Measurements from ENCODE around the gene APLP1. TPM values are rescaled to one million over a fixed set of nuclear protein-coding genes. Genes with fewer than 3 reads are reported as not detected.

The APLP1 gene
- total RNA-seq, 1 donor from 2014 or later: 618 TPM

GRCh38 chr19:35903550-35904179 is 35.3 kb downstream of the APLP1 start:
- no peak for TF ChIP-seq CTCF (IDR thresholded peaks at IDR 0.05; ENCODE audit: partially characterized antibody, unreplicated experiment)

DNA sequence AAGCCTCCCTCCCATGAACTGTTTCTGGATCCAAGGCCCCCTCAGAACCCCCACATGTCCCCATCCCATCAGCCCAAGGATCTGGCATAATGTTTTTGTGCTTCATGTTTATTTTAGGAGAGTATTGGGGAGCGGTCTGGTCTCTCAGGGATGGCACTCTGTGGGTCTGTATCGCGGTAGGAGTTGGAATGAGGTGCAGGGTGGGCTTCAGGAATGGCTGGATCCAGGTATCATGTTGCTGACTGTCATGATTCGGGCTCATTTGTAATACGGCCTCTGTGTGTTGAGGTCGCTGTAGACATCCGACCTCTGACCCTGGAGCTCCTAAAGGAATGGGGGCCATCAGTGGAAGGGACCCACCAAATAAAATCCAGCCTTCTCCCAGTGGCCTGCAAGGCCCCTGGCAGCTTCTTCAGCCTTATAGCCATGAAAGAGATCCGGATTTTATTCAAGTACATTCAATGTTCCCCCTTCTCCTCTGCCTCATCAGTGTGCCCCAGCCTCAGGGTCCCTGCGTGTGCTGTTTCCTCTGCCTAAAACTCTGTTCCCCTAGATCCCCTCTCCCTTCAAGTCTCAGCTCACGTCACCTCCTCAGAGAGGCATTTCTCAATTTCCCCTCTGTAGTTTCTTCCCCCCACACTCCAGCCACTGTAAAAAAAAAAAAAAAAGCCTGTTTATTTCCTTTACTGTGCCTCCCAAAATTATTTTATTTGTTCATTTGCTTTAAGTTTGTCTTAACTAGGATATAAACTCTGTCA is 36.1 kb downstream of the APLP1 start:
- H3K4me1 Mint-ChIP-seq (ENCODE audit: low read depth, unreplicated experiment): peaks cover 7% of the 10 kb centered on the region
- peaks cover 8% of the 10 kb centered on the region for H3K27me3 Mint-ChIP-seq (ENCODE audit: unreplicated experiment)
- no peak for DNase-seq
- H3K36me3 Mint-ChIP-seq (ENCODE audit: unreplicated experiment): no peaks in the 10 kb centered on the region
- no peak overlapping the region for H3K27ac Mint-ChIP-seq (ENCODE audit: unreplicated experiment)
- peaks cover 4% of the 10 kb centered on the region for H3K9me3 Mint-ChIP-seq (ENCODE audit: unreplicated experiment)
- no peak overlapping the region for H3K4me3 Mint-ChIP-seq (ENCODE audit: unreplicated experiment)
- TF ChIP-seq CTCF (IDR thresholded peaks at IDR 0.05; ENCODE audit: partially characterized antibody, unreplicated experiment): no peak

More at GRCh38 chr19:35903550-35904179, 35.3 kb downstream of the APLP1 start:
- Mint-ChIP-seq H3K36me3 (ENCODE audit: unreplicated experiment) (no peaks in the 10 kb centered on the region), H3K4me1 (ENCODE audit: low read depth, unreplicated experiment) (peaks cover 10% of the 10 kb centered on the region), H3K9me3 (ENCODE audit: unreplicated experiment) (peaks cover 4% of the 10 kb centered on the region), H3K4me3 (ENCODE audit: unreplicated experiment) (peak overlapping the region; percentile 46), H3K27ac (ENCODE audit: unreplicated experiment) (no peak overlapping the region), H3K27me3 (ENCODE audit: unreplicated experiment) (peaks cover 8% of the 10 kb centered on the region)
- DNase-seq: peak; percentile 26

DNA sequence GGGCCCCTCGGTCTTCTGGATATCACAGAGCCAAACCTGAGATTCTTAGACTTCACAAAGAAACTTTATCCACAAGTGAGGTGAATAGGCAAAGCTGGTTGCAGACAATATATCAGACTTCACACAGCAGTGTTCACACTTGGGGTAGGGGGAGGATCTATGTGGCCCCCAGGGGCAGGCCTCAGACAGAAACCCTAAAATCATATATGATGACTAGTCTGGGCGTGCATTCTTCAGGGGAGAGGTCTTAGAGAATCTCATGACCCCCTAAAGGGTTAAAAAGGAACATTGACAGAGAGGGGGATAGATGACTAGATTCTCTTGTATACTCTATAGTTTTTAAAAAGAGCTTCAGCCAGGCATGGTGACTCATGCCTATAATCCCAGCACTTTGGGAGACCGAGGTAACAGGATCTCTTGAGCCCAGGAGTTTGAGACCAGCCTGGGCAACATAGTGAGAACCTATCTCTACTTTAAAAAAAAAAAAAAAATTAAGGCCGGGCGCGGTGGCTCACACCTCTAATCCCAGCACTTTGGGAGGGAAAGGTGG is 36.9 kb downstream of the APLP1 start:
- H3K27me3 Mint-ChIP-seq (ENCODE audit: unreplicated experiment): peaks cover 8% of the 10 kb centered on the region
- H3K9me3 Mint-ChIP-seq (ENCODE audit: unreplicated experiment): peaks cover 4% of the 10 kb centered on the region
- peaks cover 7% of the 10 kb centered on the region for H3K4me1 Mint-ChIP-seq (ENCODE audit: low read depth, unreplicated experiment)
- no peak for TF ChIP-seq CTCF (IDR thresholded peaks at IDR 0.05; ENCODE audit: partially characterized antibody, unreplicated experiment)
- H3K36me3 Mint-ChIP-seq (ENCODE audit: unreplicated experiment): no peaks in the 10 kb centered on the region
- H3K27ac Mint-ChIP-seq (ENCODE audit: unreplicated experiment): no peak overlapping the region
- DNase-seq: no peak
- no peak overlapping the region for H3K4me3 Mint-ChIP-seq (ENCODE audit: unreplicated experiment)

GRCh38 chr19:35907377-35907745 is 39.0 kb downstream of the APLP1 start:
- Mint-ChIP-seq H3K27ac (ENCODE audit: unreplicated experiment) (no peak overlapping the region), H3K9me3 (ENCODE audit: unreplicated experiment) (peaks cover 4% of the 10 kb centered on the region), H3K27me3 (ENCODE audit: unreplicated experiment) (peaks cover 8% of the 10 kb centered on the region), H3K4me3 (ENCODE audit: unreplicated experiment) (no peak overlapping the region), H3K36me3 (ENCODE audit: unreplicated experiment) (no peaks in the 10 kb centered on the region), H3K4me1 (ENCODE audit: low read depth, unreplicated experiment) (peaks cover under 1% of the 10 kb centered on the region)
- DNase-seq: no peak
- TF ChIP-seq CTCF (IDR thresholded peaks at IDR 0.05; ENCODE audit: partially characterized antibody, unreplicated experiment): no peak

DNA sequence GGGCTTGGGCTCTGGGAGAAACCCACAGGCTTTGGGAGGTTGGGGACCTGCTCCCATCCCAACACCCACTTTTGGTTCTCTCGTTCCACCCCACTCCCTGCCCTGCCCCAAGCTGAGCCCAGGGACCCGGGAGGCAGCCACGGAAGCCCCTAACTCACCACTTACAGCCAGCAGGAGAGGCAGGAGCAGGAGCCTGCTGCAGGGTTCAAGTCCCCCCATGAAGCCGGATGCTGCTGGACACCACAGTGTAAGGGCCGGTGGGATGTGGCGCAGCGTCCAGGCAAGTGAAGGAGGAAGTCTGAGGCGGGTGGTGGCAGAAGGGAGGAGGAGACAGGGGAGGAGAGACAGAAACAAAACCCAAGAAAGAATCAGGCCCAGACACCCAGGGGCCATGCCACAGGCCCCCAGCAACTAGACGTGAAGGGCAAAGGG is 39.7 kb downstream of the APLP1 start, which contains the start of gene TYROBP:
TSS of gene TYROBP (minus strand) at position 286 of the 432 bp plus-strand sequence. CDS start at position 219, 67 bp downstream.
- no peak for TF ChIP-seq CTCF (IDR thresholded peaks at IDR 0.05; ENCODE audit: partially characterized antibody, unreplicated experiment)
- no peaks in the 10 kb centered on the region for H3K36me3 Mint-ChIP-seq (ENCODE audit: unreplicated experiment)
- H3K4me1 Mint-ChIP-seq (ENCODE audit: low read depth, unreplicated experiment): no peaks in the 10 kb centered on the region
- no peak for DNase-seq
- peaks cover 1% of the 10 kb centered on the region for H3K9me3 Mint-ChIP-seq (ENCODE audit: unreplicated experiment)
- peaks cover 2% of the 10 kb centered on the region for H3K27me3 Mint-ChIP-seq (ENCODE audit: unreplicated experiment)
- peak within 1 kb of the TSS; percentile 39 for H3K27ac Mint-ChIP-seq (ENCODE audit: unreplicated experiment)
- H3K4me3 Mint-ChIP-seq (ENCODE audit: unreplicated experiment): no peak within 1 kb of the TSS

All from glutamatergic neuron (in vitro differentiated cells).